ENCODE measurements around the gene SLCO2B1. TPM values are rescaled to one million over a fixed set of nuclear protein-coding genes. Genes with fewer than 3 reads are reported as not detected.

The SLCO2B1 gene
- total RNA-seq, 4 donors from 2014 or later = 44.6 to 297 (median 208) TPM

GRCh38 chr11:75191330-75191717 lies 40.4 kb downstream of the SLCO2B1 start:
- Histone ChIP-seq H3K27me3 (no peaks in the 10 kb centered on the region), H3K4me1 (peaks cover 0 to 38% (median 0%) of the 10 kb centered on the region in 4 donors), H3K36me3 (peaks cover 0 to 52% (median 0%) of the 10 kb centered on the region in 3 donors), H3K4me3 (no peak overlapping the region), H3K9me3 (no peaks in the 10 kb centered on the region), H3K27ac (peak overlapping the region in 2 of 4 donors; percentile 21 to 32)
- TF ChIP-seq POLR2A (IDR thresholded peaks at IDR 0.05) (no peak), CTCF (IDR thresholded peaks at IDR 0.05) (no peak)
- no peak for DNase-seq

- no peak for TF ChIP-seq POLR2A (IDR thresholded peaks at IDR 0.05)
- no peak for TF ChIP-seq CTCF (IDR thresholded peaks at IDR 0.05)
- H3K4me3 ChIP-seq = no peak overlapping the region
- no peaks in the 10 kb centered on the region for H3K27me3 ChIP-seq
- H3K4me1 ChIP-seq = peaks cover 0 to 38% (median 0%) of the 10 kb centered on the region in 4 donors
- DNase-seq = peak in 1 of 3 donors; percentile 39
- no peaks in the 10 kb centered on the region for H3K9me3 ChIP-seq
- peaks cover 0 to 59% (median 0%) of the 10 kb centered on the region in 3 donors for H3K36me3 ChIP-seq
- H3K27ac ChIP-seq = peak overlapping the region in 1 of 4 donors; percentile 39
Observed at GRCh38 chr11:75193271-75193670, 42.4 kb downstream of the SLCO2B1 start.

- Histone ChIP-seq H3K4me3 (no peak overlapping the region), H3K27ac (peak overlapping the region in 2 of 4 donors; percentile 17), H3K9me3 (no peaks in the 10 kb centered on the region), H3K4me1 (peaks cover 0 to 38% (median 0%) of the 10 kb centered on the region in 4 donors), H3K27me3 (no peaks in the 10 kb centered on the region), H3K36me3 (peaks cover 0 to 55% (median 0%) of the 10 kb centered on the region in 3 donors)
- no peak for DNase-seq
- no peak for TF ChIP-seq POLR2A (IDR thresholded peaks at IDR 0.05)
- TF ChIP-seq CTCF (IDR thresholded peaks at IDR 0.05) = no peak
Observed at GRCh38 chr11:75193711-75194110, 42.8 kb downstream of the SLCO2B1 start.

- H3K27ac ChIP-seq = peak overlapping the region in 2 of 4 donors; percentile 17
- DNase-seq = no peak
- no peaks in the 10 kb centered on the region for H3K9me3 ChIP-seq
- TF ChIP-seq CTCF (IDR thresholded peaks at IDR 0.05) = no peak
- no peak for TF ChIP-seq POLR2A (IDR thresholded peaks at IDR 0.05)
- no peaks in the 10 kb centered on the region for H3K27me3 ChIP-seq
- peaks cover 0 to 38% (median 0%) of the 10 kb centered on the region in 4 donors for H3K4me1 ChIP-seq
- no peak overlapping the region for H3K4me3 ChIP-seq
- H3K36me3 ChIP-seq = peaks cover 0 to 55% (median 0%) of the 10 kb centered on the region in 3 donors
Observed at GRCh38 chr11:75194147-75194546, 43.2 kb downstream of the SLCO2B1 start.

- Histone ChIP-seq H3K4me3 (no peak overlapping the region), H3K4me1 (peaks cover 0 to 31% (median 0%) of the 10 kb centered on the region in 4 donors), H3K27me3 (no peaks in the 10 kb centered on the region), H3K9me3 (no peaks in the 10 kb centered on the region), H3K27ac (peak overlapping the region in 3 of 4 donors; percentile 13 to 26 (median 17)), H3K36me3 (peaks cover 0 to 67% (median 0%) of the 10 kb centered on the region in 3 donors)
- no peak for TF ChIP-seq CTCF (IDR thresholded peaks at IDR 0.05)
- TF ChIP-seq POLR2A (IDR thresholded peaks at IDR 0.05) = no peak
- no peak for DNase-seq
Observed at GRCh38 chr11:75195167-75195962, 44.5 kb downstream of the SLCO2B1 start.

All from Peyer's patch (tissue), 4 donors.